GM23338 (cell line): ENCODE measurements around the gene ROBO1. TPM values are rescaled to one million over a fixed set of nuclear protein-coding genes. Genes with fewer than 3 reads are reported as not detected.

ENCODE experiments used
- ATAC-seq: fragments of 200-7000 bp; cut with Tn5 transposase; 3 replicates; pipeline ENCODE4 v1.9.1; 2020
- DNase-seq: peaks from one replicate; pipeline ENCODE4 v3.0.0-alpha.2; 2015; ENCODE audit warnings: low spot score
- H2AFZ ChIP-seq: fragments of 200-600 bp; sonication (generic); 2 replicates; pipeline ENCODE4 v1.8.0; 2016; ENCODE audit warnings: antibody characterized with exemption, mild to moderate bottlenecking, moderate library complexity
- H3F3A ChIP-seq: fragments of 200-600 bp; sonication (generic); replicated peaks from 2 replicates; pipeline ENCODE4 v1.8.0; 2017; ENCODE audit warnings: antibody characterized with exemption, mixed run types, low read depth
- H3K27ac ChIP-seq: fragments of 200-600 bp; sonication (generic); 2 replicates; pipeline ENCODE4 v1.6.1; 2016; ENCODE audit warnings: low read depth
- H3K27me3 ChIP-seq: fragments of 200-600 bp; sonication (generic); 2 replicates; pipeline ENCODE4 v1.8.0; 2016; ENCODE audit warnings: mild to moderate bottlenecking, mixed run types, moderate library complexity; ENCODE audit not compliant: insufficient read depth
- H3K36me3 ChIP-seq: fragments of 200-600 bp; sonication (generic); 2 replicates; pipeline ENCODE4 v1.8.0; 2016; ENCODE audit warnings: mild to moderate bottlenecking; ENCODE audit not compliant: insufficient read depth
- H3K4me1 ChIP-seq: fragments of 200-600 bp; sonication (generic); 2 replicates; pipeline ENCODE4 v1.8.0; 2016; ENCODE audit warnings: mild to moderate bottlenecking, moderate library complexity; ENCODE audit not compliant: insufficient read depth
- H3K4me2 ChIP-seq: fragments of 200-600 bp; sonication (generic); 2 replicates; pipeline ENCODE4 v1.7.1; 2017; ENCODE audit warnings: mixed run types
- H3K4me3 ChIP-seq: fragments of 200-600 bp; sonication (generic); 2 replicates; pipeline ENCODE4 v1.6.1; 2016; ENCODE audit warnings: mixed run types
- H3K79me2 ChIP-seq: fragments of 200-600 bp; sonication (generic); replicated peaks from 2 replicates; pipeline ENCODE4 v1.8.0; 2017; ENCODE audit warnings: mild to moderate bottlenecking; ENCODE audit not compliant: insufficient read depth
- H3K9me2 ChIP-seq: fragments of 200-600 bp; sonication (generic); 2 replicates; pipeline ENCODE4 v1.8.0; 2017; ENCODE audit not compliant: insufficient read depth
- H4K20me1 ChIP-seq: fragments of 200-600 bp; sonication (generic); replicated peaks from 2 replicates; pipeline ENCODE4 v1.8.0; 2017; ENCODE audit warnings: mild to moderate bottlenecking; ENCODE audit not compliant: insufficient read depth
- H3K27ac Mint-ChIP-seq: 2 replicates; pipeline ENCODE4 v1.8.0; 2020; ENCODE audit warnings: inconsistent platforms, mild to moderate bottlenecking, moderate library complexity, mixed read lengths
- H3K27me3 Mint-ChIP-seq: 3 replicates; pipeline ENCODE4 v1.8.0; 2022; ENCODE audit warnings: low read depth, mild to moderate bottlenecking, moderate library complexity, mixed read lengths, inconsistent platforms; ENCODE audit not compliant: insufficient read depth, poor library complexity
- H3K36me3 Mint-ChIP-seq: 3 replicates; pipeline ENCODE4 v1.8.0; 2021; ENCODE audit warnings: low read depth, mild to moderate bottlenecking, inconsistent platforms, moderate library complexity, mixed read lengths
- H3K4me1 Mint-ChIP-seq: 3 replicates; pipeline ENCODE4 v1.8.0; 2020; ENCODE audit warnings: mild to moderate bottlenecking, inconsistent platforms, mixed read lengths
- H3K4me3 Mint-ChIP-seq: 3 replicates; pipeline ENCODE4 v1.8.0; 2021; ENCODE audit warnings: moderate library complexity, mild to moderate bottlenecking, inconsistent platforms, mixed read lengths
- H3K9me3 Mint-ChIP-seq: 3 replicates; pipeline ENCODE4 v1.8.0; 2020; ENCODE audit warnings: moderate library complexity, mild to moderate bottlenecking, inconsistent platforms, mixed read lengths
- CTCF ChIP-seq, 2 experiments: fragments of 200-600 bp in 1 of 2; sonication (generic) in 1 of 2; conservative IDR thresholded peaks; 2 replicates each; pipeline versions ENCODE4 v1.5.1 to v1.6.1; 2016 to 2017; ENCODE audit warnings: antibody characterized with exemption in 2 of 2, low read depth in 2 of 2, mild to moderate bottlenecking in 2 of 2, moderate library complexity in 1 of 2
- ETS1 ChIP-seq: IDR thresholded peaks from 2 replicates; pipeline ENCODE4 v1.6.1; 2016; ENCODE audit warnings: antibody characterized with exemption
- NANOG ChIP-seq: IDR thresholded peaks from 2 replicates; pipeline ENCODE4 v1.6.1; 2016; ENCODE audit warnings: antibody characterized with exemption, borderline replicate concordance
- POLR2AphosphoS5 ChIP-seq: IDR thresholded peaks from 2 replicates; pipeline ENCODE4 v1.6.1; 2016; ENCODE audit warnings: antibody characterized with exemption, low read depth
- STAT1 ChIP-seq: IDR thresholded peaks from one replicate; pipeline ENCODE4 v1.6.1; 2016; ENCODE audit warnings: antibody characterized with exemption; ENCODE audit not compliant: unreplicated experiment
- polyA plus RNA-seq: library from polyadenylated mRNA; unstranded; fragments of >200 nt; fragmentation: Nextera tagmentation; extraction: Ambion mirVana; gene quantifications from 2 replicates; pipeline ENCODE4 v1.2.1, GENCODE V29; 2016
- total RNA-seq: library from RNA; depleted of rRNA; stranded (reverse); fragments of >200 nt; shearing (Covaris generic); gene quantifications from 2 replicates; pipeline ENCODE4 v1.2.3, GENCODE V29; 2014

ROBO1 gene
- total and polyA plus RNA-seq, 2 experiments from 2014 or later = 19.2 to 78.3 TPM

GRCh38 chr3:79246875-79247724, 520.7 kb downstream of the ROBO1 start (continued):
- TF ChIP-seq POLR2AphosphoS5 = no peak
- TF ChIP-seq STAT1 = no peak
- TF ChIP-seq ETS1 = no peak

- H4K20me1 ChIP-seq = no peaks in the 10 kb centered on the region
- TF ChIP-seq CTCF (conservative IDR thresholded peaks at IDR 0.05; ENCODE audit: low read depth in 2 of 2) (no peak), NANOG (peak; percentile 39; the same call in 1 of the 2 replicates)
- no peaks in the 10 kb centered on the region for H3K27me3 ChIP-seq
- peak overlapping the region; percentile 55; the same call in 1 of the 2 replicates for H3K27ac ChIP-seq
- peak; percentile 68 for ATAC-seq
- Mint-ChIP-seq H3K9me3 (peaks cover 18% of the 10 kb centered on the region), H3K4me1 (peaks cover 20% of the 10 kb centered on the region), H3K4me3 (0 out of 3 replicates have a peak overlapping the region, but pooled peaks have one; percentile 24), H3K27me3 (peaks cover 1% of the 10 kb centered on the region), H3K27ac (peak overlapping the region; percentile 99), H3K36me3 (peaks cover 15% of the 10 kb centered on the region)
- H3F3A ChIP-seq = no peaks in the 10 kb centered on the region
- DNase-seq = peak; percentile 50
- no peak overlapping the region for H2AFZ ChIP-seq
- peaks cover 29% of the 10 kb centered on the region for H3K4me1 ChIP-seq
- no peak overlapping the region for H3K4me3 ChIP-seq
- no peaks in the 10 kb centered on the region for H3K79me2 ChIP-seq
- peak overlapping the region; percentile 13; the same call in 1 of the 2 replicates for H3K4me2 ChIP-seq
- no peaks in the 10 kb centered on the region; the same call in 1 of the 2 replicates for H3K36me3 ChIP-seq
- no peaks in the 10 kb centered on the region for H3K9me2 ChIP-seq
Measured at GRCh38 chr3:79245284-79246138, 522.3 kb downstream of the ROBO1 start.

- Mint-ChIP-seq H3K27ac (no peak overlapping the region), H3K9me3 (peaks cover 2% of the 10 kb centered on the region; the same call in 1 of the 3 replicates), H3K36me3 (peaks cover 8% of the 10 kb centered on the region; the same call in 1 of the 3 replicates), H3K27me3 (no peaks in the 10 kb centered on the region), H3K4me1 (peaks cover 10% of the 10 kb centered on the region), H3K4me3 (no peak overlapping the region)
- Histone ChIP-seq H3K4me2 (no peak overlapping the region), H3K27me3 (no peaks in the 10 kb centered on the region), H3K27ac (no peak overlapping the region), H3K9me2 (no peaks in the 10 kb centered on the region), H3K4me3 (no peak overlapping the region), H3F3A (no peaks in the 10 kb centered on the region), H2AFZ (no peak overlapping the region), H3K79me2 (no peaks in the 10 kb centered on the region), H4K20me1 (no peaks in the 10 kb centered on the region), H3K4me1 (peaks cover 4% of the 10 kb centered on the region; the same call in 1 of the 2 replicates), H3K36me3 (no peaks in the 10 kb centered on the region)
- DNase-seq = no peak
- ATAC-seq = no peak
- TF ChIP-seq CTCF (conservative IDR thresholded peaks at IDR 0.05; ENCODE audit: low read depth in 2 of 2) = no peak
- no peak for TF ChIP-seq ETS1
- TF ChIP-seq NANOG = no peak
Measured at GRCh38 chr3:79236496-79236895, 531.3 kb downstream of the ROBO1 start.
